MCF 10A (cell line): ENCODE measurements around the gene CEP63. TPM values are rescaled to one million over a fixed set of nuclear protein-coding genes. Genes with fewer than 3 reads are reported as not detected.
A peak's percentile ranks its signal among the peaks of the same experiment; 100 is the strongest.

Source experiments
- BruUV-seq: library from RNA; stranded (reverse); fragments of 400-500 nt; replicated peaks from 2 replicates; lab custom pipeline; 2021; lab: Mats Ljungman, UMichigan
- CTCF ChIA-PET: fragments of 300-600 bp; sonication (Branson Sonifier 250); formaldehyde crosslinking; extraction: SDS; loops from one replicate; lab custom pipeline; 2021; ENCODE audit warnings: antibody characterized with exemption, inconsistent platforms; lab: Yijun Ruan, JAX
- POLR2A ChIA-PET: fragments of 300-600, 350-650 bp; sonication (Branson Sonifier 250); formaldehyde crosslinking; extraction: SDS; loops from one replicate; lab custom pipeline; 2020; ENCODE audit warnings: antibody characterized with exemption, inconsistent platforms; lab: Yijun Ruan, JAX
- DNase-seq: peaks from one replicate; pipeline ENCODE4 v3.0.0-alpha.2; 2018; ENCODE audit not compliant: unreplicated experiment
- H3K27ac Mint-ChIP-seq: one replicate; pipeline ENCODE4 v1.8.0; 2022; ENCODE audit warnings: mild to moderate bottlenecking, low read depth, mixed read lengths; ENCODE audit not compliant: unreplicated experiment
- H3K27me3 Mint-ChIP-seq: one replicate; pipeline ENCODE4 v1.8.0; 2022; ENCODE audit warnings: mixed read lengths; ENCODE audit not compliant: insufficient read depth, unreplicated experiment
- H3K36me3 Mint-ChIP-seq: one replicate; pipeline ENCODE4 v1.8.0; 2022; ENCODE audit warnings: mild to moderate bottlenecking, moderate library complexity, mixed read lengths; ENCODE audit not compliant: insufficient read depth, unreplicated experiment
- H3K4me1 Mint-ChIP-seq: one replicate; pipeline ENCODE4 v1.8.0; 2022; ENCODE audit warnings: mixed read lengths; ENCODE audit not compliant: insufficient read depth, unreplicated experiment
- H3K4me3 Mint-ChIP-seq: one replicate; pipeline ENCODE4 v1.8.0; 2022; ENCODE audit warnings: mild to moderate bottlenecking, moderate library complexity, mixed read lengths; ENCODE audit not compliant: unreplicated experiment
- H3K9me3 Mint-ChIP-seq: one replicate; pipeline ENCODE4 v1.8.0; 2022; ENCODE audit warnings: mixed read lengths; ENCODE audit not compliant: unreplicated experiment
- intact Hi-C: fragments of 100-400 bp; cut with micrococcal nuclease; formaldehyde crosslinking; loops from 2 replicates; pipeline ENCODE4 v1.14.1; 2022
- total RNA-seq: library from RNA; stranded (reverse); gene quantifications from 2 replicates; pipeline ENCODE4 v1.2.3, GENCODE V29; 2022
- TF ChIP-seq, protein P1 (sequence below): fragments of 200-600 bp; IDR thresholded peaks from one replicate; pipeline ENCODE4 v1.8.0; 2022; ENCODE audit warnings: antibody characterized with exemption, mild to moderate bottlenecking; ENCODE audit not compliant: unreplicated experiment

CEP63 gene
- total RNA-seq, 1 experiment from 2014 or later: 40.0 TPM

DNA sequence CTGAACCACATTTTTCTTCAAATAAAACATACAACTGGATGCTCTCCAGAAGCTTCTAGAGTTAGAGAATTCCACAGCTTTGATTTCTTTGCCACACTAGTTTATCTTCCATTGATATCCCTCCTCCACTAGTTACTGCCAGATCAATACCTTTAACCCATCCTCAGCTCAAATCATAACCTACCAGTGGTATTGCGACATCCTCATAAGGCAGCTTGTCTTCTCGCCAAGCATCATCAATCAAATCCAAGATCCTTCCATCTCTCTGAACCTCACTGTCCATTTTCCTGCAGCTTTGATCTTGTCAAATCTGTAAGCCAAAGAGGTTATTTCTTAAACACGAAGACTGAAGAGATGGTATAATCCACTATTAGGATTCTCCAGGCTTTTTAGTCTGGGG is 3.2 kb upstream of the CEP63 start:
- POLR2A ChIA-PET: interaction anchor here (0.9 to 6.3 kb wide), 6 partner anchors 6 to 245 kb away, joined by 3 to 77 read pairs (median 6); partner anchors contain the start of gene AMOTL2
- DNase-seq: no peak
- peak overlapping the region; percentile 87 for H3K27ac Mint-ChIP-seq

DNA sequence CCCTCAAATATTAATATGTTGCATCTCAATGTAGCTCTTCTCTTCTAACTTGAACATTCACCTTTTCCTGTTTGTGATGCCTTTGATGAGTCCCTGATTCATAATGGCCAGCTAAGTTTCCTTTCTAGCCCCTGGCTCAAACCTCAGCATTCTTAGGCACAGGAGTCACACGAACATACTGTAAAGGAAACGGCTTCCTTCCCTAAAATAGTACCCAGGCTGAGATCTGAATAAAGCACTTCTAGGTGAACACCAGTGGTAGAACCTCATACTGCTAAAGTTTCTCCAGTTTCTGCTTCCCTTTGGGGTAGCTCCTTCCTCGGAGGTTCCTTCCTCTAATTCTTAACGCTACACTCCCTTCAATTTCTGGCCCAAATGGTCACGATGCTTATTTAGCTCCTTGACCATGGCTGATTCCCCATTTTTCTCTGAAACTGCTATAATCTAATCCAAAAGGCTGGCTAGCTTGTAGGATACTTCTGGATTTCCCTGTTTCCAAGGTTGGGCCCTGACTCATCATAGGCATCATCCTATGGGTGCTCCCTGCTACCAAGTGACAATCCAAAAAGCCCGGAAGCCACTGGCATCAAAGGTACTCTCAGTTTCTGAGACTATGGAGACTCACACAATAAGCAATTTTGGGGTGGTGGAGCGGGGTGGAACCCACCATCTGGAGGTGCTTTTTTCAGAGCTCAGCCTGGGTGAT is 2.5 kb upstream of the CEP63 start:
- BruUV-seq: no TSS peak
- CTCF ChIA-PET: interaction anchor here (0.5 to 16.7 kb wide), 18 partner anchors 8 to 1484 kb away, joined by 3 to 449 read pairs (median 4); partner anchors contain the start of gene AMOTL2
- intact Hi-C loops: no loop called here
- peak; percentile 45 for DNase-seq
- peaks cover 31% of the 10 kb centered on the region for H3K4me1 Mint-ChIP-seq
- no peaks in the 10 kb centered on the region for H3K9me3 Mint-ChIP-seq
- H3K4me3 Mint-ChIP-seq: peak overlapping the region; percentile 75
- no peaks in the 10 kb centered on the region for H3K27me3 Mint-ChIP-seq
- H3K27ac Mint-ChIP-seq: peak overlapping the region; percentile 87
- TF ChIP-seq, protein P1, sequence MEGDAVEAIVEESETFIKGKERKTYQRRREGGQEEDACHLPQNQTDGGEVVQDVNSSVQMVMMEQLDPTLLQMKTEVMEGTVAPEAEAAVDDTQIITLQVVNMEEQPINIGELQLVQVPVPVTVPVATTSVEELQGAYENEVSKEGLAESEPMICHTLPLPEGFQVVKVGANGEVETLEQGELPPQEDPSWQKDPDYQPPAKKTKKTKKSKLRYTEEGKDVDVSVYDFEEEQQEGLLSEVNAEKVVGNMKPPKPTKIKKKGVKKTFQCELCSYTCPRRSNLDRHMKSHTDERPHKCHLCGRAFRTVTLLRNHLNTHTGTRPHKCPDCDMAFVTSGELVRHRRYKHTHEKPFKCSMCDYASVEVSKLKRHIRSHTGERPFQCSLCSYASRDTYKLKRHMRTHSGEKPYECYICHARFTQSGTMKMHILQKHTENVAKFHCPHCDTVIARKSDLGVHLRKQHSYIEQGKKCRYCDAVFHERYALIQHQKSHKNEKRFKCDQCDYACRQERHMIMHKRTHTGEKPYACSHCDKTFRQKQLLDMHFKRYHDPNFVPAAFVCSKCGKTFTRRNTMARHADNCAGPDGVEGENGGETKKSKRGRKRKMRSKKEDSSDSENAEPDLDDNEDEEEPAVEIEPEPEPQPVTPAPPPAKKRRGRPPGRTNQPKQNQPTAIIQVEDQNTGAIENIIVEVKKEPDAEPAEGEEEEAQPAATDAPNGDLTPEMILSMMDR: no peak
- POLR2A ChIA-PET: interaction anchor here (0.7 to 6.3 kb wide), 12 partner anchors 7 to 288 kb away, joined by 3 to 77 read pairs (median 4); partner anchors contain the start of gene AMOTL2
- peaks cover 46% of the 10 kb centered on the region for H3K36me3 Mint-ChIP-seq

More for the DNA sequence above, 3.2 kb upstream of the CEP63 start:
- TF ChIP-seq, protein P1: no peak
- CTCF ChIA-PET: interaction anchor here (0.5 to 16.7 kb wide), 17 partner anchors 7 to 1484 kb away, joined by 3 to 449 read pairs (median 4); partner anchors contain the start of gene AMOTL2
- H3K4me1 Mint-ChIP-seq: peaks cover 27% of the 10 kb centered on the region
- intact Hi-C loops: no loop called here
- no peak overlapping the region for H3K4me3 Mint-ChIP-seq
- BruUV-seq: no TSS peak
- no peaks in the 10 kb centered on the region for H3K9me3 Mint-ChIP-seq
- H3K36me3 Mint-ChIP-seq: peaks cover 53% of the 10 kb centered on the region
- H3K27me3 Mint-ChIP-seq: no peaks in the 10 kb centered on the region

DNA sequence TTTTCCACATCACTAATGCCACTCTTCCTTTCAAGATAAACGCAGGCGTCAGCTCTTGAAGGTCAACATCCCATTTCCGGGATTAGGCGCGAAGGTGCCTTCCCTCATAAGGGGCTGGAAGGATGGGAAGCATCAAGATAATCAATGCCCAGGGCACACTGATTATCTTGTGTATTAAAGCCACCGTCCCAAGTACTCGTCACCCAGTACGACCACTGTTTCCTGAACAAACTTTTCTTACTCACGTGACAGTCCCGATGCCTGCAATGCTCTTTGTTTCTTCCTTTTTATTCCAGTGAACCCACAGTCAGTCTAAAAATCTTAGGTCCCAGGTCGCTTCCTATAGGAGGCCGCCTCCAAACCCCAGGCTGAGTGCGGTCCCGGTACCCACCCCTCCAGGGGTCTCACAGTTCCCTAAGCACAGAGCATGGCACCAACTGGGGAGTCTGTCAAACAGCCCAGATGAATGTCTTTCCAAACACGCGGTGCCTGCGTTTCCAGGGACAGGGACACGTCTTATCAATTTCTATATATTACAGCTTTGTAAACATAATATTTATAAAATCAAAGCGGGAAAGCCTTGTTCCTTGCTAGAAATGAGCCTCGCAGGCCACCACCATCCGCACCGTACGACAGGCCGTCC is 661 bp upstream of the CEP63 start:
- Mint-ChIP-seq H3K36me3 (peaks cover 35% of the 10 kb centered on the region), H3K27ac (peak overlapping the region; percentile 87), H3K4me1 (peaks cover 31% of the 10 kb centered on the region), H3K9me3 (no peaks in the 10 kb centered on the region), H3K27me3 (no peaks in the 10 kb centered on the region), H3K4me3 (peak overlapping the region; percentile 75)
- ChIA-PET POLR2A (interaction anchor here (0.6 to 6.3 kb wide), 31 partner anchors 9 to 1711 kb away, joined by 3 to 77 read pairs (median 4); partner anchors contain the start of genes AMOTL2, CDV3, MSL2 and RYK), CTCF (interaction anchor here (0.7 to 16.7 kb wide), 7 partner anchors 10 to 454 kb away, joined by 3 to 449 read pairs (median 5); partner anchors contain the start of gene AMOTL2)
- BruUV-seq: TSS peak; percentile 57
- peak; percentile 31 for DNase-seq
- TF ChIP-seq, protein P1: no peak
- intact Hi-C loops: no loop called here
